Stimulated activated CD4-positive, alpha-beta T cell treated with anti-CD3 and anti-CD28 coated beads, Interleukin-4, amount 100 ng/mL, for 1 hour (primary cell): ENCODE data around the gene SLC19A2.
A peak's percentile ranks its signal among the peaks of the same experiment; 100 is the strongest.
"Not testable (repeated sequence)": the region's sequence is repeated elsewhere in the genome, so short reads cannot be mapped to it uniquely, and the experiment has no call there.

ENCODE experiments used
- DNase-seq: peaks from one replicate; pipeline ENCODE4 v3.0.0-alpha.2; 2020

SLC19A2 gene, protein sequence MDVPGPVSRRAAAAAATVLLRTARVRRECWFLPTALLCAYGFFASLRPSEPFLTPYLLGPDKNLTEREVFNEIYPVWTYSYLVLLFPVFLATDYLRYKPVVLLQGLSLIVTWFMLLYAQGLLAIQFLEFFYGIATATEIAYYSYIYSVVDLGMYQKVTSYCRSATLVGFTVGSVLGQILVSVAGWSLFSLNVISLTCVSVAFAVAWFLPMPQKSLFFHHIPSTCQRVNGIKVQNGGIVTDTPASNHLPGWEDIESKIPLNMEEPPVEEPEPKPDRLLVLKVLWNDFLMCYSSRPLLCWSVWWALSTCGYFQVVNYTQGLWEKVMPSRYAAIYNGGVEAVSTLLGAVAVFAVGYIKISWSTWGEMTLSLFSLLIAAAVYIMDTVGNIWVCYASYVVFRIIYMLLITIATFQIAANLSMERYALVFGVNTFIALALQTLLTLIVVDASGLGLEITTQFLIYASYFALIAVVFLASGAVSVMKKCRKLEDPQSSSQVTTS

DNA sequence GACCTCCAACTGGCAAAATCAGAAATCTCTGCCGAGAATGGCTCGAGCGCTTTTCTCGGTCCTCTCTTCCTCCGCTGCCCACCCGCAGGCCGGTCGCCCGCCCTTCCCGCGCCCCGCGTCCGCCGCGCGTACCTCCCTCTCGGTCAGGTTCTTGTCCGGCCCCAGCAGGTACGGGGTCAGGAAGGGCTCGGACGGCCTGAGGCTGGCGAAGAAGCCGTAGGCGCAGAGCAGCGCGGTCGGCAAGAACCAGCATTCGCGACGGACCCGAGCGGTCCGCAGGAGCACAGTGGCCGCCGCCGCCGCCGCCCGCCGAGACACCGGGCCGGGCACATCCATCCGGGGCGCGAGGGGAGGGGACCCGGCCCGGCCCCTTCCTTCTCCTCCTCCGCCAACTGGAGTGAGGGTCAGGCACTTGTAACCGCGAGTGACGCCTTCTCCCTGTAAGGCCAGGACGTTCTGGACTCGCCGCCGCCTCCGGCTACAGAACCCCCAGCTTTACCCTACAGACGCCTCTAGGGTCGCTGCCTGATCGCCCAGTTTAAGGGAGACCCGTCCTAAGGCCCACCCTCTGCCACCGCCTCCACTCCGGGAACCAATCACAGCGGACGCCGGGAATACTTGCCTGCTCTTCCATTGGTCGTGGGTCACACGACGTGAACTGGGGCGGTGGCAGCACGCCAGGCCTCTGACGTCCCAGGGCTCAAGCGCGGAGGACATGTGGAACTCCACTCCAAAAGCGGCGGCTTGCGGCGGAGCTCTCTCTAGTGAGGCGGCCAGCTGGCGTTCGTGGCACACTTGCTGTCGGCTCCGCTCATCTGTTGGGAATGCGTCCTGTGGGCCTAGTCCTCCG, at the start of gene SLC19A2:
TSS of gene SLC19A2 (minus strand) at position 514 of the 850 bp plus-strand sequence. CDS start at position 336, 178 bp downstream.
- peak; percentile 91 for DNase-seq

DNA sequence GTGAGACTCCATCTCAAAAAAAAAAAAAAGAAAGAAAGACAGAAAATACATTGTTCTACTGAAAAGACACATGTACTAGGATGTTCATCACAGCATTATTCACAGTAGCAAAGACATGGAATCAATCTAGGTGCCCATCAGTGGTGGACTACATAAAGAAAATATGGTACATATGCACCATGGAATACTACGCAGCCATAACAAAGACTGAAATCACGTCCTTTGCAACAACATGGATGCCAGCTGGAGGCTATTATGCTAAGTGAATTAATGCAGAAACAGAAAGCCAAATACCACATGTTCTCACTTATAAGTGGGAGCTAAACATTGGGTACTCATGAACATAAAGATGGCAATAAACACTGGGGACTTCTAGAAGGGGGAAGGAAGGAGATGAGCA, 48.9 kb upstream of the SLC19A2 start:
- no peak for DNase-seq

DNA sequence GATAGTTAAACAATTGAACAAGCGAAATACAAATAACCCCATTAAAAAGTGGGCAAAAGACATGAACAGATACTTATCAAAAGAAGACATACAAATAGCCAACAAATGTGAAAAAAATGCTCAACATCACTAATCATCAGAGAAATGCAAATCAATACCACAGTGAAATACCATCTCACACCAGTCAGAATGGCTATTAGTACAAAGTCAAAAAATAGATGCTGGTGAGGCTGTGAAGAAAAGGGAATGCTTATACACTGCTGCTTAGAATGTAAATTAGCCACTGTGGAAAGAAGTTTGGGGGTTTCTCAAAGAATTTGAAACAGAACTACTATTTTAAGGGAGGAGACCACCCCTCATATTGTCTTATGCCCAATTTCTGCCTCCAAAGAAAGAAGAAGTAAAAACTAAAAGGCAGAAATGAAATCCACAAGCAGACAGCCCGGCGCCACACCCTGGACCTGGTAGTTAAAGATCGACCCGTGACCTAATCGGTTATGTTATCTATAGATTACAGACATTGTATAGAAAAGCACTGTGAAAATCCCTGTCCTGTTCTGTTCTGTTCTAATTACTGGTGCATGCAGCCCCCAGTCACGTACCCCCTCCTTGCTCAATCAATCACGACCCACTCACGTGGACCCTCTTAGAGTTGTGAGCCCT, 47.9 kb upstream of the SLC19A2 start:
- DNase-seq, result not testable (repeated sequence)

DNA sequence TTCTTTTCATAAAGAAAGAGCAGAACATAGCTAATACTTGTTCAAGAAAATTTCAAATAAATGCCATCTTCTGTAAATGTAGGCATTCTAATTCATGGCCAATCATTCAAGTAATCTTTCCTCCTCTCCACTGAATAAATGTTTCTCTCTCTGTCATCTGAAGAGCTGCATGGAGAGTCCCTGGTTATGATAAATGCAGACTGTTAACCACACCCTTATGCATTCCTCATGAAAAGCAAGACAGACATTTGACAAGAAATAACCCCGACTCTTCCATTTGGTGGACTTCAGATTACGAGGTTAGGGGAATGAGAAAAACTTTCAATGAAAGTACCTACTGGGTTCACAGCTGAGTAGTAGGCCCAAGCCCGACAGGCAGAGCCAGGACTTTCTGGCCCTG, 44.7 kb upstream of the SLC19A2 start:
- no peak for DNase-seq

DNA sequence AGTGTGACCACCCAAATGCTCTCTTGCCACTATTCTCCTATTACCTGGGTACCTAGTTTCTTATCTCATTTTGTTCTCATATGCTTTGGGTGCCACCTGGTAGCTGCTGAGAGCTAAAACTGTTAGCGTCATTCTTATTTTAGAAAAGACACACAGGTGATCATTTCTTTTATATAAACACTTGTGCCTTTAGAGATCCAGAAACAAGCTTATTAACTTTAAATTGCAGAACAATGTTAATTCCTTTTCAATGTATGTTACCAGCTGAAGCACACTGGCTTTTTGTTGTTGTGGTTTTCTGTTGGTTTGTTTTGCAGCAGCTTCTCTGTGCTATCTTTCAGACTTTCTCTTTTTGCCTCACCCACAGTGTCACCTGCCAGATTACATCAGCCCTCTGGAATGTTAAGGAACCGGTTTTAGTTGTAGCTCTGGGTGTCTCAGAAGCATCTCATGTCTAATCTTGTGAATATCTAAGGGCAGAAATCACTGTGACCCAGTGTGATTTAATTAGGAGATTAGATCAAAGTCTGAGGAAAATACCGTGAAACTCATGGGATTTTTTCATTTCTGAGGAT, 43.4 kb upstream of the SLC19A2 start:
- no peak for DNase-seq

DNA sequence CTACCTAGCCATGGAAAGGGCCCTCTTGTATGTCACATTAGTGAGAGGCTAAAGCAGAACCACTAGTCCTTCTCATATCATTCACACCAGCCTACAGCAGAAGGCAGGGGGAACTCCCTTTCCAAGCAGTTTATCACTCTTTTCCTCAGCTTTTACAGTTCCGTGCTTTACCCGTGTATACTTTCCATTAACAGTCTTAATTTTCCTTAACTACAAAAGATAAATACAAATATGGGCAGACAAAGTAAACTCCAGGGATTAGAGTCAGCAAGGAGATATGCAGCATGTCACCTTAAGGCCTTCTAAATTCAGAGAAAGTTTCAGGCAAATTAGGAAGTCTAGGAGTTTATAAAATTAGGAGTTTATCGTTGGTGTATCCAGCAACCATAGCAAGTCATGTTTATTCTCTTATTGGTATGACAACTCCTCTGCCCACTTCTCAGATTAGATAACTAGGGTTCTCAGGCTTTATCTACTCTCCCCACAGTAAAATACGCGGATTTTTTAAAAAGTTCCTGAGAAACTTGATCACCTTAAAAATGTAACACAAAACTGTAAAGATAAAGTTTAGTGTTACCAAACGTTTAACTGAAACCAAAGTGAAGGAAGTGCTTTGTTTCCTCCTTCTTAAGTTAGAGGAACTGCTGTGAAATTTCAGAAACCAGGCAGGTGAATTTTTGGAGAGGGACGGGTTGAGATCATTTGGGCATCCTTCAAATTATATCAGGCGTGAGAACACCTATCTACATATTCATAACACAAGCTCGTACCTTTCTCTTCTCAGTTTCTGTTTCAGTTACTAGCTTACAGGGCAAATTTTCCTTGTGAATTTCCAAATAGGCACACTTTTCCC, 42.7 kb upstream of the SLC19A2 start:
- DNase-seq, result no peak

DNA sequence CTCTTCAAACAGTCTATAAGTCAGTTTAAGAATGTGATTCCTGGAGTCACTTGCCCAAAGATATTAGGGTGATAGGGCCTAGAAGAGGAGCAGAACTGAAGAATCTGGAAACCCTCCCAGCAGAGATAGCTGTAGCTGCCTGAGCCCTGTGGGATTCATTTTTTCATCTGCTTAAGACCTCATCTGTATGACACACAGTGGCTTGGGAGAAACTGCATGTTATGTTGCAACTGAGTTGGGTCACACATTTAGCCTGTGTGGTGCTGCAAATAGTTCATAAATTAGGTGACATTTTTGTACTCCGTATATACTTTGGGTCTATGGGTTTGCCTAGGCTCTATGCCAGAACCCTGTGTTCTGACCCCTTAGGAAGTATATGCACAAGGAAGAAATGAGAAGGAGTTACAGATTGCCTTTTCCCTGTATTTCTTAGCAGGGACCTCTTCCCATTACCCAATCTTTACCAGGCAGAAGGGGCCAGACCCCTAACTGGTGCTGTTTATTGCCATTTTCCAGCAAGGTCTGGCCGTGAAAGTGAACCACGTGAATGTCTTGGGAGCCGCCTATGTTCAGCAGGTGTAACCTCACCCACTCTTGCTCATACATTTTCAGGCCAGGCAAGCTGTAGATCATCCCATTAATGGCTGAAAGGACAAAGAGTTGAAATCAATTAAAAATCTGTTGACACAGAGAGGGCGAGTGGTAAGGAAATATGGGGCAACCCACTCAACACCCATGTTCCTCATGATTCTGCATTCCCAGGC, 41.9 kb upstream of the SLC19A2 start:
- DNase-seq, result no peak

DNA sequence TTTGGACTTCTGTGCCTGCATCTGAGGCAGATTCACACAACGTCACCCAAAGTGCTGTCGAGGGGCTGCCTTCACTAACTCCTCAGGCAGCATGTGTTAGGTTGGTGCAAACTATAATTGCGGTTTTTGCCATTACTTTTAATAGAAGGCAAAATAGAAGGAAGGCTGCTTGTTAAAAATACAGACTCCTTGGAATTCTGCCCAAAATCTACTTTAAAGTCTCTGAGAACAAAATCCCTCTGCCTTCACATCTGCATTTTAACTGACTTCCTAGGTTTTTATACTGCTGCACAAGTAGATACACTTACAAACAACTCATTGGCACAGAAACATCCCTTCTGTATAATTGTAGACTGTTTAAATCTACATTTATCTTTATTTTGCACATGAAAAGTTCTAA, 41.3 kb upstream of the SLC19A2 start:
- no peak for DNase-seq

DNA sequence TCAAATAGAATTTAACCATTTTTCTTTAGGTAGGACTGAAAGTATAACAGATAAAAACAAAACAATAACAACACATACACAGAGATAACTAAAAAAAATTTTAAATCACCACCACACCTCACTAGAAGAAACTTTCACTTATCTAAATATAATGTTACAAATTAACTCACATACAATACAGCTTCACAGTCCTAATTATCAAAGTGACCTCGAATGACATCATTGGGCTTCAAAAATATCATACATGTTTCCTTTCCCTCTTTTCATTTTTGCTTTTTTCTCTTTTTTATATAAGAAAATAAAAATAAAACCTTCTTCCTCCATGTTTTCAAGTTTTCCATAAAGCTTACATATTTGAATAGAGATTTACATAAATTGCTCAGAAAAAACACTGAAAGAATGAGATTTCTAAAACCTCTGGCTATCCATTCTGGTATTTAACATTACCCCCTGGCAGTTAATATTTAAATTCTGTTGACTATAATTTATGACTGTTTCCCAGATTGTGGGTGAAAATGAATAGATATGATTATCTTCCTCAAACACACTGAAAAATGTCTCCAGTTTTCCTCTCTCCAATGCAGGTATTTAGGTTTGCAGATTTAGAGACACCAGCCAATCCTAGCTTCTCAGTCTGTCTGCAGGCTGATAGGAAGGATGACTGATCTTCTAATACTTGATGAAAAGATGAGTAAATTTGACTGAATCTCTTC, 40.5 kb upstream of the SLC19A2 start:
- no peak for DNase-seq

DNA sequence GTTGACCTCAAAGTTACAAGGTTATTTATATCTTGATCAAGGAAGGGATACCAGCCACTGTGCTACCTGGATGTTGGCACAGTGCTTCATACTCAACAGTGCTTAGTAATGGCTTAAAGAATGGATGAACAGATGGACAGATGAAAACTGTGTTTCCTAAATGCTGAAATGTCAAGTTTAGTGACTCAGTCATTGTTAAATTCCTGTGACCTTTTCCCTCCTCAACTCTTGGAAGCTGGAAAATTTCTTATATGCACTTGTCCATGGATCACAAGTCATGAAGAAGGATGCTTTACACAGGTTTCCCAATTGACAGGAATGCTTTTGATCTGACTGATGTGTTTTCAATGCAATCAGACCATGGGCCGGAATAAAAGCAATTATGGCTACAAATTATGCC, 39.6 kb upstream of the SLC19A2 start:
- DNase-seq, result no peak

DNA sequence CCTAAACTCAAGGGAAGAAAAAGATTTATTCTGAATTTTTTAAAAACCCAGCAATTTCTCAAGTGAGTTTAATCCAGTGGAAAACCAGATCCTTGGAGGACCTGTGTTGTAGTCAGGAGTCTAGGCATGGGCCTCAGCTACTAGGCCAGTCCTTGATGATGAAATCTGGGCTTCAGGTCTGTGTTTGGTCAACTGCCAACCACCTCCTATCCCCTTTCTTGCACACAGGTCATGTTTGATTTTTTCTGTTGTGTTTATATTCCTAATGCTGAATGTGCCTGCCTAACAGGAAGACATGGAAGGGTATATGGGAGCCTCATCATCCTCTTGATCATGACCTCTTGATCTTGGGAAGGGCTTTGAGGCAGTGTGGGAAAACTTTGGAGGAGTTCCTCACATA, 38.2 kb upstream of the SLC19A2 start:
- no peak for DNase-seq

DNA sequence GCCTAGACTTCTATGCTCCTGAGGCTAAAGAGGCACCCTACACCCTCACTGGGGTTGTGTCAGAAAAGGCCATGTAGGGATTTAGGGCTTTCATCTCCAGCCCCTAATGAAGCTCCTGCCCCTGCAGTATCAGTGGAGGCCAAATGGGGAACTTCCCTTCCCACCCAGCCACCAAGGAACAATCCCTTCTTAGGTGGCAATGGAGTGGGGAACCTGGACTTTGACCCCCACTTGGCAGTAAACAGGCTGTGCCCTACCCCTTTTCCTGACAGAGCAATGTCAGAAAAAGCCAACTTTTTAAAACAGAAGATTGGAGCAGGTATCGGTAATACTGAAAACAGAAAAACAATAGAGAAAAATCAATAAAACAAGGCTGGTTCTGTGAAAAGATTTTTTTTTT, 35.5 kb upstream of the SLC19A2 start:
- DNase-seq, result no peak

DNA sequence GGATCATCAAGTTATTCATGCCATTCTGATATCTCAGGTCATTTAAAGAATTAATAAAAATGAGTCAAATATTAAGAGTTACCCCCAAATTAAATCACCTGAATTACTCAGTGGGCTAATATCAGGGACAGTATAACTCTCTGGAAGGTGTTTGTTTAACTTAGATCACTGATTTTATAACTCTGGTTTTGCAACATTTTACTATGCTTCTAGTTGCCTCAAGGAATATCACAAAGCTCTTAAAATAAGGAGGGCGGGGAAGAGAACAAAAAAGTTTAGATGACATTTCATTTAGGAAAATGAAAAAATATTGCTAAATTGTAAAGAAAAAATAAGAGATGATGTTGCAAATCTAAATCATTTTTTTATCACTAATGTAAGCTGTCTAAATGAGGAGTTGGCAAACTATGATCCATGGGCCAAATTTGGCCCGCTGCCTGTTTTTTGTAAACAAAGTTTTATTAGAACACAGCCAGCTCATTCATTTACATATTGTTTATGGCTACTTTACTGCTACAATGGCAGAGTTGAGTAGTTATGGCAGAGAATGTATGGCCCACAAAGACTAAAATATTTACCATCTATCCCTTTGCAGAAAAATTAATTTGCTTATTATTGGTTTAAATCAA, 31.9 kb upstream of the SLC19A2 start:
- no peak for DNase-seq

DNA sequence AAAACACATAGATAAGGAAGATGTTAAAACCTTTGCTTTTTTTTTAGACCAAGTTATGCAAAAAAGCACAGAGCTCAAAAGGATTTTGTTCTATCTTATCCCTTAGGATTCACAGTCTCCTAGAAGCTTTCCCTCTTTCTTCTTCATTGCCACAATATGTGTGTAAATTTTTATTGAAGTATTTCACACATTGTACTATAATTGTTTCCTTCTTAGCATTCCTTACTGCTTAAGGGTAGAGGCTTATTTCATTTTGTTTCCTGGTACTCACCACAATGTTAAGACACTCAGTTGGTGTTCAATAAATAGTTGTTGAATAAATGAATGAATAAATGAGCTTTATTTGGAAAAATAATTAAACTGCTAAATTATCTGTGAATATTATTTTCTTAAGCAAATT, 29.9 kb upstream of the SLC19A2 start:
- no peak for DNase-seq

DNA sequence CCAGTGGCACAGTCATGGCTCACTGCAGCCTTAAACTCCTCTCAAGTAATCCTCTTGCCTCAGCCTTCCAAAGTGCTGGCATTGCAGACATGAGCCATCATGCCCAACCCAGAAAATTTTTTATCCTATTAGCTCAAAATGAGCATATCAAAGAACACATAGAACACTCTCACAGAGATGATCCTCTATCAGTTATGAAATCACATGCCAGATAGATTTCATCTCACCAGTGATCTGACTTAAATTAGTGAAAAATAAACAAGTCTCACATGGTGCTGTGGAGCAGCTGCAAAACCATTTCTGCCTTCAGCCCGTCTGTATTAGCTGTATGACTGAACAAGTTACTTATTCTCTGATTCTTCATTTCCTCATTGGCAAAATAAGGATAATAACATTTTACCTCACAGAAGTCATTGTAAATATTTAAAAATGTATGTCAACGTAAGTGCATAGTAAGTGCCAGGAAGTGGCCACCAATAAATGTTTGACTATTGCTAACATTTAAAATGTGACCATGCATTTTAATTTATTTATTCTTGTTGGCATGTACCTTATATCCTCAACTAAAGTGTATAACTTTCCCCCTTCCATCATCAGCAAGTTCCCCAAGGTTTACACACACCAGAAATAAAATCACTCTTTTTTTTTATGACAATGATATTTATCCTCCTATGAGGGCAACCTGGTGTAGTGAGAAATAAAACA, 29.0 kb upstream of the SLC19A2 start:
- DNase-seq, result no peak

DNA sequence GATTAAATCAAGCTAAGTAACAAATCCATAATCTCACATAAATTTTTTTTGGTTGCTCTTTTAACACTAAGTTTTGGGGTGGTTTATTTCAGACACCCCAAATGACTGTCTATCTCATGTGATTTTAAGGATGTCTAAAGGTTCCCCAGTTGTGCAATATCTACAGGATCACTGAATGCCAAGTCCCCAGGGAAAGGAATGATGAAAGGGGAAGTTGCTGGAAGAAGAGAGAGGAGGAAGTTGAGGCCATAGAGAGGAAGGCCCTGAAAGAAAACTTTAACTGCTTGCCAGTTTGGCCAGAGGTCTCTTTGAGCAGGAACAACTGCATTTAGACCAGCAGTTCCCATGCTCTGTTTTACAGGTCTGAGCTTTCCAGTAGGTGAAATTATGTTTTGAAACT, 27.5 kb upstream of the SLC19A2 start:
- DNase-seq, result no peak

DNA sequence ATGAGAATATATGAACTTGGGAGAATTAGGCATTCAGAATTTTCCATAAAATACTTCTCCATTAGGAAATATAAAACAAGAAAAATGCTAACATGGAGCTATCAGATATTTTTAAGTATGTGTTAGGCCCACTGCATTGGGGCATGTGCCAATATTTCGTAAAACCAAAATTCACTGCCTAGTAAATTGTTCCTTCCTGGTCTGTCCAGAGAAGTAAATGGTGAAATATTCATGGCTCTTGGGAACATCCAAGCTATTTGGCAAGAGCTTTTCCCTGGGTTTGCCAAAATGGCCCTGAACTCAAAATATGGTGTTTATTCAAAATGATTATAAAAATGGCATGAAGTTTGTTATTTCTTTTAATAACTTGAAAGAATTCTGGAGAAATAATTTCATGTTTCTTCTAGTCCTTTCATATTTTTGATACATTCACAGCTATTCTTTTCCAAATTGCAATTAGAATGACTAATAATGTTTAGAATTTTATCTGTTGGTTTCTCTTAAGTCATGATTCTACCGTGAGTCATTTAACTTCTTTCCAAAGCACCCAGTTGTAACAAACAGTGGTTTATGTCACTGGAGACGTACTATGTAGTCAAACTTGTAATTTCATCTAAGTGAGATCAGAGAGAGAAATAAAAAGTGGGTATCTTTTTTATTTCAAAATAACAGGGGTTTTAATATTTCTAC, 25.7 kb upstream of the SLC19A2 start:
- DNase-seq, result no peak

DNA sequence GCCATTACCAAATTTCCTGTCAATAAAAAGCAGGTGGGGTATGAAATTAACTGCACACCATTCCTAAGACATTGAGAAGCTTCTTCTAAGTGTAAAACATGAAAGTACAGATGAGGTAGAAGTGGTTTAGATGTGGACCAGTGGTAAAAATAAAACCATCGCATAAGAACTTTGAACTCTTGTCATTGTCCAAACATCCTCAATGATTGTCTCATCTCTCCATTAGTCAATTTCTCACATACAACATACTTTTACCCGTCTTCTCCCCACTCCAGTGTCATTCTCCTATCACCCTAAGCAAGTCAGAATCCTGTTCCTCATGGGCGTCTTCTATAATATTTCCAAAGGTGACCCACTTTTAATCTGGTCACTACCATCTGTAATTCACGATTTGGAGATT, 24.3 kb upstream of the SLC19A2 start:
- no peak for DNase-seq

DNA sequence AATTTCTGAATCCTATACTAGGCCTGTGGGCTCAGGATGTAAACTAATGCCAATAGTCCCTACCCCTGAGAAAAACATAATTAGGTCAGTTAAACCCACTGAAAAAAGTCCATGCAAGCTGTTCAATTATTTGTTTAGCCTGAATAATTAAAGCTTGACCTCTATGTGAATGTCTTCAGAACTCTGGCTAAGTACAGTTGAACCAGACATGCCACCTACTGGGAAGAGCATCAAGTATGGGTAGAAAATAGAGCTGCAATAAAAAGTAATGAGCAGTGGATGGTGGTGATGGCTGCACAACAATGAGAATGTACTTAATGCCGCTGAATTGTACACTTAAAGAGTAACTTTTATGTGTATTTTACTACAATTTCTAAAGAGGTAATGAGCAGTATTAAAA, 23.6 kb upstream of the SLC19A2 start:
- no peak for DNase-seq
